ENCODE data around the gene SERTAD3. TPM values are rescaled to one million over a fixed set of nuclear protein-coding genes. Genes with fewer than 3 reads are reported as not detected.
A peak's percentile ranks its signal among the peaks of the same experiment; 100 is the strongest.

The SERTAD3 gene
- total and polyA plus RNA-seq, 2 experiments from 2014 or later = 37.9 to 41.2 TPM

DNA sequence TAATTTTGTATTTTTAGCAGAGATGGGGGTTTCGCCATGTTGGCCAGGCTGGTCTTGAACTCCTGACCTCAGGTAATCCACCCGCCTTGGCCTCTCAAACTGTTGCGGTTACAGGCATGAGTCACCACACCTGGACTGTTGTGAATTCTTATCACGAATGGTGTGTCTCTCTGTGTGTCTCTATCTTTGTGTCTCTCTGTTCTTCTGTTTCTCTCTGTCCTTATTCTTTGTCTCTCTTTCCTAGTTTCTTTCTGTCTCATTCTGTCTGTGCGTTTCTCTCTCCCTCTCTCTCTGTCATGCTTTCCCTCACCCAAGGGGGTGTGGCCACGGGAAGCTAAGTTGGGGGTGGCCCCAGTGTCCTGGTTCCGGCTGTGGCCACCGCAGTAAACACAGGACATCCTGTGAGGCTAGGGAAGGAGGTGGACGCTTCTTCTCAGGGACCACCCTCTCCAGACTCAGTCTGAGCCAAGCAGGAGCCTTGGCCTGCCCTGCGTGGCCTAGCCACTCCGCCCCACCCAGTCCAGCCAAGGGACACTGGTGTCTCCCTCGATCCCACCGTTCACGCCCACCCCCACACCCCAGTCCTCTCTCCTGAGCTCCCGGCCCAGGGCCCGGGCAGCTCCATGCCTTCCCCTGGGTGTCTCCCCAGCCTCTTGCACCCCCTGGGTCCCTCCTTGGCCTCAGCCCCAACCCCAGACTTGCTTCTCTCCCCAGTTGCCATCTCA is 27.1 kb downstream of the SERTAD3 start:
- H3K4me2 ChIP-seq (ENCODE audit: unreplicated experiment) = no peak overlapping the region
- WGBS, 2 experiments (ENCODE audit: low coverage in 1 of 2, low lambda C conversion rate in 2 of 2, missing lambda C conversion rate in 2 of 2) = 40% methylated on average over 16 of the region's 16 CpGs

DNA sequence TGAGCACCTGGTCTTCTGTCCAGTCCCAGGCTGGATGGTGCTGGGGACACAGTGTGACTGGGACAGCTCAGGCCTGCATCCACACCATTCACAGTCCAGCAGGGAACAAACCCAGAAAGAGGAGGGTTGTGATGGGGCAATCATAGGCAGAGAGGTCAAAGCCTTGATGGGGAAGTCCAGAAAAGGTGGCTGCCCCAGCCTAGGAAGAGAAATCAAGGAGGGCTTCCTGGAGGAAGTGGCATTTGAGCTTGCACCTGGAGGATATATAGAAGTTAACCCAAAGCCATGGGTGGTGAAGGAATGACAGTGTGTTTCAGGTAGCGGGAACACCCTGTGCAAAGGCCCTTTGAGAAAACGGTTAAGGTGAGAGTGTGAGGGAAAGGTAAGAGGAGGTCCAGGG is 28.4 kb downstream of the SERTAD3 start:
- in situ Hi-C loops (cut with MboI) = no loop called here
- Histone ChIP-seq H3K79me2 (ENCODE audit: insufficient read depth) (no peaks in the 10 kb centered on the region), H3K27me3 (replicated peaks; ENCODE audit: insufficient read depth) (no peaks in the 10 kb centered on the region), H3K9me3 (ENCODE audit: low read depth) (no peaks in the 10 kb centered on the region), H3K4me3 (no peak overlapping the region), H3K36me3 (ENCODE audit: low read depth) (no peaks in the 10 kb centered on the region), H2AFZ (no peak overlapping the region), H4K20me1 (ENCODE audit: insufficient read depth) (no peaks in the 10 kb centered on the region), H3F3A (ENCODE audit: insufficient read depth) (no peaks in the 10 kb centered on the region), H3K9ac (no peak overlapping the region), H3K4me1 (ENCODE audit: insufficient read depth) (no peaks in the 10 kb centered on the region), H3K4me2 (ENCODE audit: unreplicated experiment) (no peak overlapping the region), H3K27ac (no peak overlapping the region), H3K9me2 (ENCODE audit: insufficient read depth) (no peaks in the 10 kb centered on the region)
- 97 to 98% methylated on average over 2 of the region's 2 CpGs for WGBS, 2 experiments (ENCODE audit: low coverage in 1 of 2, low lambda C conversion rate in 2 of 2, missing lambda C conversion rate in 2 of 2)
- no peak for DNase-seq
- TF ChIP-seq EZH2phosphoT487 (IDR thresholded peaks at IDR 0.05; ENCODE audit: insufficient read depth, low read depth) (no peak), EZH2 (IDR thresholded peaks at IDR 0.05; ENCODE audit: insufficient read depth, poor library complexity, severe bottlenecking) (no peak)

More for the DNA sequence above, 27.1 kb downstream of the SERTAD3 start:
- peaks cover 9% of the 10 kb centered on the region for H3K4me1 ChIP-seq (ENCODE audit: insufficient read depth)
- H3K9me3 ChIP-seq (ENCODE audit: low read depth) = no peaks in the 10 kb centered on the region
- H3K9me2 ChIP-seq (ENCODE audit: insufficient read depth) = no peaks in the 10 kb centered on the region
- no peaks in the 10 kb centered on the region for H4K20me1 ChIP-seq (ENCODE audit: insufficient read depth)
- peaks cover 6% of the 10 kb centered on the region for H3K79me2 ChIP-seq (ENCODE audit: insufficient read depth)
- peak overlapping the region; percentile 68 for H2AFZ ChIP-seq
- no peak overlapping the region for H3K27ac ChIP-seq
- in situ Hi-C loops (cut with MboI) = no loop called here
- H3K36me3 ChIP-seq (ENCODE audit: low read depth) = no peaks in the 10 kb centered on the region
- H3K27me3 ChIP-seq (replicated peaks; ENCODE audit: insufficient read depth) = no peaks in the 10 kb centered on the region
- no peak overlapping the region for H3K9ac ChIP-seq
- H3F3A ChIP-seq (ENCODE audit: insufficient read depth) = peaks cover 8% of the 10 kb centered on the region; the same call in 1 of the 2 replicates
- peak; percentile 50 for DNase-seq
- TF ChIP-seq EZH2phosphoT487 (IDR thresholded peaks at IDR 0.05; ENCODE audit: insufficient read depth, low read depth) = no peak
- no peak for TF ChIP-seq EZH2 (IDR thresholded peaks at IDR 0.05; ENCODE audit: insufficient read depth, poor library complexity, severe bottlenecking)
- no peak overlapping the region for H3K4me3 ChIP-seq

DNA sequence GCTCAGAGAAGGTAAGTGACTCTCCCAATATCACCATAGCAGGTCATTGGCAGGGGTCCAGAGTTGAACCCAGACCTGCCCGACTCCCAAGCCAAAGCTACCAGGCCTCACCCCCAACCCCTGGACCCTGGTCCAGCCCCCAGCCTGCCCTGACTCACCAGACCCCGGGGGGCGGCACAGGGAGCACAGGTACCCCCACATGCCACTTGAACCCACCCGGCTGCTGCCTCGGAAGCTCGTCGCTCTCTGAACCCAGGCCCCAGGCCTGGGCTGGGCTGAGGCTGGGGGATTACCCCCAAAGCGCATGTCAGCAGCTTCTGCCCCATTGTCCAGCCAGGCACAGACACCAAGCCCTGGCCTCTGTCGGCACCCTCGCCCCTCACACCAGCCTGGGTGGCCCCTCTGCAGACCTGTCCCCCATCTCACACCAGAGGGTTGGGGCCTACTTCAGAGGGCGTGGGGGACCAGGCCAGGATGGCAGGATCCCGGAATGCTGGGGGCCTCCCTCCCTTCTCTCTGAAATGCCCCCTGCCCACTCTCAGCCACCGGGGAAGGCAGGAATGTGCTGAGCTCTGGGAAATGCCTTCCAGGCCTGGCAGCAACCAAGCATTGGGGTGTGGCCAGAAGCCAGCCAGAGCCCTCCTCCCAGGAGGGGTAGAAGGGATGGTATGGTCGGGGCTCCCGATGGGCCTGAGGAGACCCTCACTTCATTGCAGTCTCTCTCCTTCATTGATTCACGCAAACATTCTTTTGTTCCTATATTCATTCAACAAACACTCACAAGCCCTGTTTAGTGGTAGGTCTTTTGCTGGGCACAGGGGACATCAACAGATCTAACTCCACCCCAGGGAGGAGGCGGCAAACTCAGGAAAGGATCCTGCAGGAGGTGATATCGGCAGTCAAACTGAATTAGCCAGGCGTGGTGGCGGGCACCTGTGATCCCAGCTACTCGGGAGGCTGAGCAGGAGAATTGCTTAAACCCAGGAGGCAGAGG is 29.3 kb downstream of the SERTAD3 start:
- Histone ChIP-seq H3K27ac (no peak overlapping the region), H3K79me2 (ENCODE audit: insufficient read depth) (no peaks in the 10 kb centered on the region), H3K36me3 (ENCODE audit: low read depth) (no peaks in the 10 kb centered on the region), H4K20me1 (ENCODE audit: insufficient read depth) (no peaks in the 10 kb centered on the region), H3K27me3 (replicated peaks; ENCODE audit: insufficient read depth) (no peaks in the 10 kb centered on the region), H2AFZ (no peak overlapping the region), H3K9me2 (ENCODE audit: insufficient read depth) (no peaks in the 10 kb centered on the region), H3K4me2 (ENCODE audit: unreplicated experiment) (no peak overlapping the region), H3K4me1 (ENCODE audit: insufficient read depth) (no peaks in the 10 kb centered on the region), H3F3A (ENCODE audit: insufficient read depth) (no peaks in the 10 kb centered on the region), H3K9ac (no peak overlapping the region), H3K9me3 (ENCODE audit: low read depth) (no peaks in the 10 kb centered on the region), H3K4me3 (no peak overlapping the region)
- no peak for TF ChIP-seq EZH2 (IDR thresholded peaks at IDR 0.05; ENCODE audit: insufficient read depth, poor library complexity, severe bottlenecking)
- no peak for TF ChIP-seq EZH2phosphoT487 (IDR thresholded peaks at IDR 0.05; ENCODE audit: insufficient read depth, low read depth)
- in situ Hi-C loops (cut with MboI) = no loop called here
- 69 to 72% methylated on average over 21 of the region's 21 CpGs for WGBS, 2 experiments (ENCODE audit: low coverage in 1 of 2, low lambda C conversion rate in 2 of 2, missing lambda C conversion rate in 2 of 2)
- no peak for DNase-seq

GRCh38 chr19:40413291-40413845 is 30.8 kb downstream of the SERTAD3 start, which contains the start of gene PRX:
Gene PRX, minus strand, starts transcription at chr19:40413378. Its CDS starts 5,446 bp downstream, at chr19:40407932.
- Histone ChIP-seq H3K9me3 (ENCODE audit: low read depth) (no peaks in the 10 kb centered on the region), H3F3A (ENCODE audit: insufficient read depth) (no peaks in the 10 kb centered on the region), H3K36me3 (ENCODE audit: low read depth) (no peaks in the 10 kb centered on the region), H3K9me2 (ENCODE audit: insufficient read depth) (no peaks in the 10 kb centered on the region), H3K4me2 (ENCODE audit: unreplicated experiment) (no peak within 1 kb of the TSS), H3K4me3 (no peak within 1 kb of the TSS), H2AFZ (no peak within 1 kb of the TSS), H3K27ac (no peak within 1 kb of the TSS), H3K4me1 (ENCODE audit: insufficient read depth) (no peaks in the 10 kb centered on the region), H3K27me3 (replicated peaks; ENCODE audit: insufficient read depth) (no peaks in the 10 kb centered on the region), H3K79me2 (ENCODE audit: insufficient read depth) (no peaks in the 10 kb centered on the region), H4K20me1 (ENCODE audit: insufficient read depth) (no peaks in the 10 kb centered on the region), H3K9ac (no peak within 1 kb of the TSS)
- in situ Hi-C loops (cut with MboI) = no loop called here
- 37 to 40% methylated on average over 14 to 18 of the region's 18 CpGs for WGBS, 2 experiments (ENCODE audit: low coverage in 1 of 2, low lambda C conversion rate in 2 of 2, missing lambda C conversion rate in 2 of 2)
- TF ChIP-seq EZH2phosphoT487 (IDR thresholded peaks at IDR 0.05; ENCODE audit: insufficient read depth, low read depth) (no peak), EZH2 (IDR thresholded peaks at IDR 0.05; ENCODE audit: insufficient read depth, poor library complexity, severe bottlenecking) (no peak)
- DNase-seq = no peak

Measured in GM23248 (cell line).